Kidney capillary endothelial cell (primary cell): Measurements from ENCODE around the gene B4GALT1.
A peak's percentile ranks its signal among the peaks of the same experiment; 100 is the strongest.

ENCODE experiments used
- DNase-seq: peaks from one replicate; pipeline ENCODE4 v3.0.0-alpha.2; 2018; ENCODE audit warnings: low spot score

The B4GALT1 gene

DNA sequence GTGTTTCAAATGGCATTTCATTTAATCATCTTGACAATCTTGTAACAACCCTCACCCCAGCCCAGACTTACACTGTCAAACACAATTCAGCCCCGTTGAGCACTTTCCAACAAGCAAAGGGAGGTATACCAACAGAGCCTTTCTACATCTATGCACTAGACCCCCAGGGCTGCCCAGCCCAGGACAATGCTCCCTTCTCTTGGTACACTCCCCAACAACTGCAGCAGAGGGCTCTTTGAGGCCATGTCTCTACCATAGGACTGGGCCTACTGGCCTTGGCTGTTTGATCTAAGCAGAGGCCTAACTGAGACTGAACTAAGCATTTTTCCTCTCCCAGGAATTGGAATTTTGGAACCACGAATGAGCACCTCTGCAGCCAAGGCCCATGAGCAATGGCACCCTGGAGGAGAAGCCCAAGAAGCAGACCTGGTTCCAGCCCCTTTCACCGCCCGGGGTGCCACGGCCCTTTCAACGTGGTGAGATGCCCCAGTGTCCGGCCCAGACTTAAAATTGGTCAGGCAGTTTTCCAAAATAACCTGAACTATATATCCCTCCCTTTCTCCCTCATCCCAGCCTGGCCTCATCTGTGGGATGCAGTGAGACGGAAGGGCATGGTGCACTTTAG lies 43.6 kb downstream of the B4GALT1 start:
- no peak for DNase-seq

DNA sequence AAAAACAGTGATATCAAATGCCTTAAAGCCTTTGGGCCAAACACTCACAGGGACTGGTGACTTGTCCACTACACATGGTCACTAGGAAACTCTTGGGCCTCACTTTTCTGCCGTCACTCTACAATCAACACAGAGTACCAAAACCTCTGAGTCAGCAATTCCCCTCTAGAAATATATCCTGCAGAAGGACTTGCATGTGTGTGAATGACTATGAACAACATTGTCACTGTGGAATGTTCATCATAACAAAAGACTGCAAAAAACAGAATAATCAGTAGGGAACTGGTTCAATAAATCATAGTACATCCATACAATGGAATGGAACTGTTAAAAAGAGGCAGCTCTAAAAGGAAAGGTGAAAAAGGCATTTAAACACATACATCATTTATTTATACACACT lies 46.5 kb downstream of the B4GALT1 start:
- no peak for DNase-seq

GRCh38 chr9:33117796-33118195 lies 49.3 kb downstream of the B4GALT1 start:
- DNase-seq: no peak

GRCh38 chr9:33117306-33117705 lies 49.8 kb downstream of the B4GALT1 start:
- no peak for DNase-seq

- no peak for DNase-seq
These were observed 50.3 kb downstream of the B4GALT1 start for GRCh38 chr9:33116860-33117259.

- DNase-seq: no peak
These were observed 52.4 kb downstream of the B4GALT1 start for GRCh38 chr9:33114746-33115145.

GRCh38 chr9:33113799-33114547 lies 53.2 kb downstream of the B4GALT1 start:
- DNase-seq: no peak

- DNase-seq: no peak
These were observed 55.0 kb downstream of the B4GALT1 start for GRCh38 chr9:33112094-33112493.

DNA sequence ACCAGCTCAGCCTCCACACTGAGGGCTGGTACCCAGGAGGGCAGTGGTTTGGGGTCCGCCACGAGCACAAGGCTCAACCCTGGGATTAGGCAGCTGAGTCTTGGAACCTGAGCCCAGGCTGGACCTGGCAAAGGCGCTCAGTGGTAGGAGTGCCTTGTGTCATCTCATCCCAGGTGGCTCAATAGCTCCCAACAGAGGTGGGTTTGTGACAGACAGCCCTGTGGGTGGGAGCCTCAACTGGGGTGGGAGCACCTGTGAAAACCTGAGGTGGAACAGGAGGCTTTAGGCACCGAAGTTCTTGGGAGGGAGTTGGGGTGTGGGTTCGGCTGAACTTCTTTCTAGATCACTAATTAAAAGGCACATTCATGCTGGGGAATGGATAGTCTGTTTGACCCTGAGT lies 55.5 kb downstream of the B4GALT1 start:
- DNase-seq: no peak

DNA sequence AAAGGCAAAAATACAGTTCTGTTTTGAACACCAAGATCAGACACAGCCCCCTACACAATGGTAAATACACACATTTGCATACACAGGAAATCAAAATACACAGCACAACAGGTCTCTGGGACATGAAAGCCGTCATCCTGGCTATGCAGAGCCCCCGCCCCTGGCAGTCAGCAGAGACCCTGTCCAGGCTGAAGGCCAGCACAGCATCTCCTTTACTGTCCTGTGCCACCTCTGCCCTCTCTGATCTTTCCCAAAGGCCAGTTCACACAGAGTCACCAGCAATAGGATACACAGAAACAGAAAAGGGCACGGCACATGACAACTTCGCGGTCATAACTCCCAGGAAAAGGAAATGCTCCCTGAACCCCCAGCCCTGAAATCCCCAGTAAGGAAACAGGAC lies 56.5 kb downstream of the B4GALT1 start:
- DNase-seq: no peak

DNA sequence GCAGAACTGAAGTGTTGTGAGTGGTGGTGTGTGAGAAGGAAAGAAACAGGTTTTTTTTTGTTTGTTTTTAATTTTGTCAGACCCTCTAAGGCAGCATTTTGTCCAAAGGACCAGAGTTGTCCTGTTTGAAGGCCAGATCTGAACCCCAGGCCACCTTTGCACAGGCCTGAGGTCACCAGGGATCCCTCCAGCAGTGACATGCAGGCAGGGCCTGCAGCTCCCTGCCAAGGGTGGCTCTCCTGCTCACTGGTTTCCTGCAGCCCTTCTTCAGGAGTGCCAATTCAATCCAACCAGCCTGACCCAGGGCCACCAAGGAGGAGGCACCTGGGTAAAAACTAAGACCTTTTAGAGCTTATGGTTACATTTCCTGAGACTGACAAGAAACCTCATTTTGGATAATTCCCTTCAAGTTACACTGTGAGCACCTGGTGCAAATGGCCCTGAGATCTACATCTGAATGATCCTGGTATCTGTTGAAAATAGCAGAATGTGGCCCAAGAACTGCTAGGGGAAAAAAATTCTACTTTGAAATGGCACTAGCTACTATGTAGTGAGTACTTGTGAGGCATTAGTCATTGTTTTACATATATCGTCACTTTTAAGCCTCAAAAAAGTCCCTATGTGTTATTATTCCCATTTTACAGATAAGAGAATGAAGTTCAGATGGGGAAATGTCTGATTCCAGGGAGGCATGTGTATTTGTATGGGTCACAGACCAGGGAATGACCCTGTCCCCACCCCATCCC lies 57.1 kb downstream of the B4GALT1 start:
- DNase-seq: no peak

DNA sequence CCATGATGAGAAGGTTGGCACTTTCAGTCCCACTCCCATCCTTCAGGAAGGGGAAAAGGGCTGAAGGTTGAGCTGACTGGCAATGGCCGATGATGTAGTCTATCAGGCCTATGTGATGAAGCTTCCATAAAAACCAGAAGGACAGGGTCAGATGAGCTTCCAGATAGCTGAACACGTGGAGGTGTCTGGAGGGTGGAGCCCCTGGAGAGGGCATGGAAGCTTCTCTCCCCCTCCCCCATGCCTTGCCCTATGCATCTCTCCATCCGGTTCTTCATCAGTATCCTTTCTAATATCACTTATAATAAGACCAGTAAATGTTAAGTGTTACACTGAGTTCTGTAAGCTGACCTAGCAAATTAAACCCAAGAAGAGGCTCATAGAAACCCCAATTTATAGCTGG lies 58.0 kb downstream of the B4GALT1 start:
- DNase-seq: no peak

DNA sequence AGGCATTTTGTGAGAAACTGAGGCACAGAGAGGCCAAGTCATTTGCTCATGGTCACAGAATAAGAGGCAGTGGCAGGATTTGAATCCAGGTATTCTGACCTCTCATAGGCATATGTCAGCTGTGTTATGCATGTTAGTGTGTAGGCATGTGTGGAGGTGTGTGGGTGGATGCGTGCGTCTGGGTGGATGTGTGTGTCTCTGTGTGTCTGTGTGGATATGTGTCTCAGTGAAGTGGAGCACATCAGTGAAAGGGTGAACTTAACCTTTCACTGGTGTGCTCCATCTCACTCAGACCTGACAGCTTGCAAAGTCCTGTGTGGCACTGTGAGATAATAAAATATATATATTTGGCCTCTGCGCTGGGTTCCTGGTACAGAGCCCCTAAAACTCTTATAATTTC lies 58.7 kb downstream of the B4GALT1 start:
- no peak for DNase-seq

DNA sequence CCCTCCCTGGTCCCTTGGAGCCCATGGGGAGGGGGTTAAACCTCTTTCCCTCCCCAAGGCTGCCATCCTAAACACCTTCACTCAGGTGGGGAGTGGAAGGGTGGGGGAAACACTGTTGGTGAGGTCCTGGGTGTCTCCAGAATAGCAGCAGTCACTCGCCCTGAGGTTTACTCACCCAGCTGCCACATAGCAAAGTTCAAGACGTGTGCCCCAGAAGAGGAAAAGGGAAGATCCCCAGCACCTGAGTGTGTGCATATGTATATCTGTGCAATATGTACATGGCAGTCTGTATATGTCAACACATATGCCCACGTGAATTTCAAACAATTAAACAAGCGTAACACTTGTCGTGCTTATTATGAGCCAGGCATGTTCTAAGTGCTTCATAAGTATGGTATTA lies 59.4 kb downstream of the B4GALT1 start:
- DNase-seq: no peak

DNA sequence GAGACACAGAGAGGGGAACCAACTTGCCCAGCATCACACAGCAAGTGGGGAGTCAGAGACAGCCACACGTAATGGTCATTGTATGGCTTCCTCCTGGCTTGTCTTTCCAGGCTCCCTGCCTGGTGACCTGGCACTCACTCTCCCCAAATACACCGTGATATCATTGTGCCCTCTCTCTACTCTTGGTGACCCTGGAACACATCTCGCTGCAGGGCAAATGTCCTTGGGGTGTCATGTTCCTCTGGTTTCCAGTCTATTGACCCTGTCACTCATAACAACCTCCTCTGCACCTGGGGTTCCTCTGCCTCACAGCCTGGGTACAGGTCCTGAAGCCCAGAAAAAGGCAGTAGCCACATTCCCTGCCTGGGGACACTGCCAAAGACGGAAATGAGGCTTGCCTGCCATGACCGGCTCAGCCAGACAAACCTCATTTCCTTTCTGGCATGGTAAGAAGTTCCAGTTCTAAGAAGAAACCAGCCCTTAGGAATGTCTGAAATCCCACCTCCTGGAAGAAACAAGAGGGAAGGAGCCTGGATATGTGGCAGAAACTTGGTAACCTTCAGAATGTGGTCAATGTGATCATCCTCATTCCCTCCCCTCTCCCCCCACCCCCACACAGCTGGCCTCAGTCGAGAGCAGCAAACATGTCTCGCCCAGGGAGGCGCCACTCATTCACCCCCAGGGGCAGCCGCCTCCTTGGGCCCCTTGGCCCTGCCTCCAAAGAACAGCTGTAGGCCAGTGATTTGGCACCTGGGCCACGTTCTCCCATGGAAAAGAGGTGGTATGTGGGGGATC lies 60.1 kb downstream of the B4GALT1 start:
- peak; percentile 81 for DNase-seq

DNA sequence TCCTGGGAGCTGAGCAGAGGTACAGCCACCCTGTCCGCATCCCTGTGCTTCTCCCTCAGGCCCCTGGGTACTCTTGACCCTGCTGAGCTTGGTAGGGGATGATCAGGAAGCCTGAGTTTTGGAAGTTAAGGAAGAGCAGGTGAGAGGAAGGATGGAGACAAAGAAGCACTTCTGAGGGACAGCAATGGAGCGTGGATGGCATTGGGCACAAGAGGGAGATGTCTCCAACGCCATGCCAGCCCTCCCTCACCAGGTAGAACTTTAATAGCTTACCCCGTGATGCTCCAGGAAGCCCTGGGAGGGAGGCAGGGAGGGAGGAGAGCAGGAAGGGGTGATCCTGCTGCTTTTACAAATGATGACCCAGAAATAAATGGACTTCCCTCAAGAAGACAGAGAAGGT lies 60.8 kb downstream of the B4GALT1 start:
- no peak for DNase-seq

- no peak for DNase-seq
These were observed 61.2 kb downstream of the B4GALT1 start for GRCh38 chr9:33105959-33106358.

- no peak for DNase-seq
These were observed 61.6 kb downstream of the B4GALT1 start for GRCh38 chr9:33105504-33105903.

GRCh38 chr9:33104401-33104800 lies 62.7 kb downstream of the B4GALT1 start:
- no peak for DNase-seq

DNA sequence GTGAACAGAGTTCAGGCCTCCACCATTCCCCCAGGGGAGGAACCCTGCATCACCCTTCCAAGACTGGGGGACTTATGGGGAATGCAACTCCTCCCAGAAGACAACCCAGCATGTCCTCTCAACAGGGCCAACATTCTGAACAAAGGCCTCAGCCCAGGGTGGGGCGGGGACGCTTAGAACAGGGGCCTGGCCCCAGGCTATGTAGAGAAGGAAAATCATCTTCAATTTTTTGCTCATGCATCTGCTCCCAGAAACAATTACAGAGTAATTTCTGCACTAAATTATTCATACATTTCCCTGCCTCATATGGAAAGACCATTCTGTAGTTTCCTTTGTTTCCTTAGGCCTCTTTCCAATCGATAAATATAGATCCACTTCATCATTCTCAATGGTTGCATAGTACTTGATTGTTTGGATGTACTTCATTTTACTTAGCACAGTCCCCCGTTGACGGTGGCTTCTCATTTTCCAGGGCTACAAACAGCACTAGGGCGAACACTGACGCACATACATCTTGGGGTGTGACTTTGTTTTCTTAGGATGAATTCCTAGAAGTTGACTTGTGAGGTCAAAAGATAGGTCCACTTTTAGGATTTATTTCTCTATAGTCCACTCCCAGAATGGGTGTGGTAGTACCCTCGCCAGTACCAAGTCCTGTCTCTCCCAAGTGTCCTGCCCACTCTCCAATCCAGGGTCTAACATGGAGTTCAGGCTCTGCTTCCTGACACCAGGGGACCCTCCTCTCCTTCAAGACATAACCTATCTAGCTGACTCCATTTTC lies 63.4 kb downstream of the B4GALT1 start:
- DNase-seq: no peak

DNA sequence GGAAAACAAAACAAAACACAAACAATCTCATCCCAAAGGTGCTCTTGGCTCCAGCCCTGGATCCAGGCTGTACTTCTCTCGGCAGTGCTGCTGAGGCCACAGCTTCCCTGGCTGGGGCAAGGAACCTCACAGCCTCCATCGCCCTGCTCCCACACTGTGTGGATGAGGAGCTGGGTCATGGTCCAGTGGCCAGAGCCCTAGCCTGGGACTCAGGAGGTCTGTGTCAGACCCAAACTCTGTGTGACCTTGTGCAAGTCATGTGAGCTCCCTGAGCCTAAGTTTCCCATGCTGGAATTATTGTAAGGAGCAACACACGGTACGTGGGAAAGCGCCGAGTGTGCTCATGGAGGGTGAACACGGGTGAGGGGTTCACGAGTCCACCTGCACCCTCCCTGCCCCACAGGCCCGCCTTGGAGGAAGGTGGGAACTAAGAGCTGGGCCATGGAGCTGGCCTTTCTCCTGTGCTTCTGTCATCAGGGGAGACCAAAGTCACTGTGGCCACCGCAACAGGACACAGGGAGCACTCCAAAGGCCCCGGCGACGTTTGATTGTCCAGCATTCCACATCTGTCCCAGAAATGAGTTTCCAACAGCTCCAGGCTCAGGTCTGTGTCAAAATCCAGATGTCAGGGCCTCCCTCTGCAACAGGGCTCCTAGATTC lies 64.5 kb downstream of the B4GALT1 start:
- no peak for DNase-seq
